Umbilical cord (tissue), 2 donors: ENCODE results near the gene UNC93A. TPM values are rescaled to one million over a fixed set of nuclear protein-coding genes. Genes with fewer than 3 reads are reported as not detected.
"Not testable (repeated sequence)": the region's sequence is repeated elsewhere in the genome, so short reads cannot be mapped to it uniquely, and the experiment has no call there.

Experiments
- DNase-seq: peaks from one replicate; pipeline ENCODE4 v3.0.0-alpha.2; 2015; ENCODE audit warnings: low spot score
- total RNA-seq: library from RNA; depleted of rRNA; stranded (reverse); fragments of >200 nt; gene quantifications from one replicate; pipeline ENCODE4 v1.2.3, GENCODE V29; 2014; ENCODE audit warnings: low replicate concordance; ENCODE audit not compliant: insufficient read depth

The UNC93A gene
- total RNA-seq, 1 donor from 2014 or later = 0.72 TPM

DNA sequence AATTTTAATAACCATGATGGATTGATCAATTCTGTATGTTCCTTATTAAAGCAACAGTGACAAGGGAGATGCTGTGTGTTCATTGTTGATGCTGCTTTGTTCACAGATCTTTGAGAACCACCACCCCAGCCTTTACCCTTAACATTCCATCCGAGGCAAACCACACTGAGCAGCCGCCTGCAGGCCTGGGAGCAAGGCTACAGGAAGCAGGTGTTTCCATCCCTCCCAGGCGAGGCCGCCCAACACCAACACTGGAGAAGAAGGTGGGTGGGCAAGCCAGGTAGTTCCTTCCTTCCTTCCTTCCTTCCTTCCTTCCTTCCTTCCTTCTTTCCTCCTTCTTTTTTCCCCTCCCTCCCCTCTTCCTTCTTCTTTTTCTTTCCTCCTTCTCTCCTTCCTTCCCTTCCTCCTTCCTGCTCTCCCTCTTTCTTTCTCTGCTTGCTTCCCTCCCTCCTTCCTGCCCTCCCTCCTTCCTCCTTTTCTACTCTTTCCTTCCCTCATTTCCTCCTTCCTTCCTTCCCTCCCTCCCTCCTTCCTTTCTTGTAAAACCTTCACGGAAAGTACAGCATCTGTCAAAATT lies 47.5 kb downstream of the UNC93A start:
- DNase-seq = no peak

DNA sequence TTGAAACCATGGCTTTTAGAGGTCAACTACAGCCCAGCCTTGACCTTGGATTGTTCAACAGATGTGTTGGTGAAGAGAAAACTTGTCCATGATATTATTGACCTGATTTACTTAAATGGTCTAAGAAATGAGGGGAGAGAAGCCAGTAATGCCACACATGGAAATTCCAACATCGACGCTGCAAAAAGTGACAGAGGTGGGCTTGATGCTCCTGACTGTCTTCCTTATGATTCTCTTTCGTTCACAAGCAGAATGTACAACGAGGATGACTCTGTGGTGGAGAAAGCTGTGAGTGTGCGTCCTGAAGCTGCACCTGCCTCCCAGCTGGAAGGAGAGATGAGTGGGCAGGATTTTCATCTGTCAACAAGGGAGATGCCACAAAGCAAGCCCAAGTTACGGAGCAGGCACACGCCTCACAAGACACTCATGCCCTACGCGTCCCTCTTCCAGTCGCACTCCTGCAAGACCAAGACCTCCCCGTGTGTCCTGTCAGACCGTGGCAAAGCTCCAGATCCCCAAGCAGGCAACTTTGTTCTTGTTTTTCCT lies 50.0 kb downstream of the UNC93A start:
- no peak for DNase-seq

DNA sequence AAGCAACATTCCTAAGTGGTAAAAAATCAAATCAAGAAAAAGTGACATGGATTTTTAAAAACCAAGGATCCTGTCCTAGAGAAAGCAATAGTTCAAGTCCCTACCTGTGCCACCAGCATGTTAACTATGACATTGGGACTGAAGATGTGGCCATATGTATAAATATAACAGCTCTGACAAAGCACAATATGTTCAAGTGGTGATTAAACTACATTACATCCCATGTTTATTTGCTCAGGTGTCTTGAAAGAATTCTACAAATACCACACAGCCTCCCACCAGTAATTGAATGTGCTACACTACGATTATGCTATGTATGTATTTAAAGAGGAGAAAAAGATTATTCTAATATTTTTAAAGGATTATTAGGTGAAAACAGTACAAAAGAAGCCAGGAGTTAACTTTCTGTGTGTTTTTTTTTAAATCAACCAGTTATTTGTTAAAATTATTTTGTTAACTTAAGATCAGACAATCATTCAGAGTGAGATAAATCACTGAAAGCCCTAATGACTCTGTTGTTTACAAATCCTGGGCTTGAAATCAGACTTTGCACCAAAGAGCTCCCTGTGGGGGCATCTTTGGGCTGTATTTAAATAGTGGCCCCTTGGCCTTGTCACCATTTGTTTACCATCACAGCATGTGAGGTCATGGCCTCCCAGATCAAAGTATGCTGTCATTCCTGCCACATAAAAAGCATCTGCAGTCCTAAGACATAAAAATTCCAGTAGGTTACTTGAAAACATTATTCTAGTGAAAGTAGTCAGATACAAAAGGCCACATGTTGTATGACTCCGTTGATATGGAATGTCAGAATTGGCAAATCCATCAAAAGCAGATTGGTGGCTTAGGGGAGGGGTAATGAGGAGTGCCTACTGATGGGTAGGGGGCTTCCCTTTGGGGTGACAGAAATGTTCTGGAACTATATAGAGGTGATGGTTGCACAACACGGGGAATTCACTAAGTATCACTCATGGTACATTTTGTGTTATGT lies 50.8 kb downstream of the UNC93A start:
- no peak for DNase-seq

DNA sequence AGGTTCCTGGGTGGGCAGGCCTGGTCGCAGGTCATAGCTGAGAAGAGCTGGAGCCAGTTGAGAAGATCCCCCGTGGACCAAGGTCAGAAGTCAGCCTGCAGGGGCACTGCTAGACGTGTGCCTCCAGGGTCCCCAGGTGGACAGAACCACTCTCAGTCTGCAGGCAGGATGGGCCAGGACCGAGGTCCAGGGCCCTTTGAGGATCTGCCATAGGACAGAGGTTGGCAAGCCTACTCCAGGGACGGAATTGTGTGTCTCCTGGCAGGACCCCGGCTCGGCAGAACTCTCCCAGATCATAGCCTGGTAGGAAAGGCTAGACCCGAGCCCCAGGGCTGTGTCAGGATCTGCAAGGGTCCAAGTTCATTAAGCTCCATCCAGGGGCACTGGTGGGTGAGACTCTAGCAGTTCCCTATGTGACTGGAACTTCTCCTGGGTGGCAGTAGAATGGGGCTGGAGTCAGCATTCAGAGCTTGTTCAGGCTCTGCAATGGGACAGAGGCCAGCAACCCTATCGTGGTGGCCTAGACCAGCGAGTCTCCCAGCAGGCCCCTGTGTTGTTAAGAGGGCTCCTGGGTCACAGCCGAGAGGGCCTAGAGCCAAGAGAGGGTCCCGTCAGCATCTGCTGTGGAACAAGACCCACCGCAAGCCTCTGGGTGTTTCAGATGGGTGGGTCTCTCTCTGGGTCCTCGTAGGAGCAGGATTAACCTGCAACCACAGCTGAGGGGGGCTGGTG lies 51.9 kb downstream of the UNC93A start:
- no peak for DNase-seq

DNA sequence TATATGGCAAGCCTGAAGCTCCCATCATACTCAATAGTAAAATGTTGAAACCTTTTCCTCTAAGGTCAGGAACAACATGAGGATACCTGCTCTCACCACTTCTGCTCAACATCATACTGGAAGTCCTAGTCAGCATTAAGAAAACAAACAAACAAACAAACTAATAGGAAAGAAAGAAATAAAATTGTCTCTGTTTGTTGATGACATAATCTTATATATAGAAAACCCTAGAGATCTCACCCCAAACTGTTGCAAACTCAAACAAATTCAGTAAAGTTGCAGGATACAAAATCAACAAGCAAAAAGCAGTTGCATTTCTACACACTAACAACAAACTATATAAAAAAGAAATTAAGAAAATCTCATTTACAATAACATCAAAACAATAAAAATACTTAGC lies 54.2 kb downstream of the UNC93A start:
- DNase-seq = no peak

DNA sequence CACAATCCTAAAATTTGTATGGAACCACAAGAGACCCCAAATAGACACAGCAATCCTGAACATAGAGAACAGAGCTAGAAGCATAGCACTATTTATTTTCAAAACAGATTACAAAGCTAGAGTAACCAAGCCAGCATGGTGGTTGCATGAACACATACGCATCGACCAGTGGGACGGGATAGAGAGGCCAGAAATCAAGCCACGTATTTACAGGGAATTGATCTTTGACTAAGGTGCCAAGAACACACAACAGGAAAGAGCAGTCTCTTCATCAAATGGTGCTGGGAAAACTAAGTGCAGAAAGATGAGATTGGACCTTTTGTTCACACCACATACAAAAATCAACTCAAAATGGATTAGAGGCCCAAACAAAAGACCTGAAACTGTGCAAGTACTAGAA lies 54.8 kb downstream of the UNC93A start:
- no peak for DNase-seq

DNA sequence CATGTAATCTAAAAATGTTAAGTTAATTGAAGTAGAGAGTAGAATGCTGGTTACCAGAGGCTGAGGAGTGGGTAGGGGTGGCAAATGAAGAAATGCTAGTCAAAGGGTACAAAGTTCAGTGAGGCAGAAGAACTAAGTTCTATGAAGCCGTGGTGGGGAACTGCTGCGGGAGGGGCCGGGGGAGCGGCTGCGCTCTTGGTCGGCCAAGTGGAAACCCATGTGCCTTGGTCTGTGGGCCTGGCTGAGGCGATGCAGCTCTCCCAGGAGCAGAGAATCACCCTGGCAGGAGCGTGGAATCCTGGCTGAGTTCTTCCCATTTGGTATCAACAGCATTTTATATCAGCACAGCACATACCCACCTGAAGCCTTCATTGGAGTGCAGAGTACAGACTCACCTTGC lies 56.1 kb downstream of the UNC93A start:
- no peak for DNase-seq

DNA sequence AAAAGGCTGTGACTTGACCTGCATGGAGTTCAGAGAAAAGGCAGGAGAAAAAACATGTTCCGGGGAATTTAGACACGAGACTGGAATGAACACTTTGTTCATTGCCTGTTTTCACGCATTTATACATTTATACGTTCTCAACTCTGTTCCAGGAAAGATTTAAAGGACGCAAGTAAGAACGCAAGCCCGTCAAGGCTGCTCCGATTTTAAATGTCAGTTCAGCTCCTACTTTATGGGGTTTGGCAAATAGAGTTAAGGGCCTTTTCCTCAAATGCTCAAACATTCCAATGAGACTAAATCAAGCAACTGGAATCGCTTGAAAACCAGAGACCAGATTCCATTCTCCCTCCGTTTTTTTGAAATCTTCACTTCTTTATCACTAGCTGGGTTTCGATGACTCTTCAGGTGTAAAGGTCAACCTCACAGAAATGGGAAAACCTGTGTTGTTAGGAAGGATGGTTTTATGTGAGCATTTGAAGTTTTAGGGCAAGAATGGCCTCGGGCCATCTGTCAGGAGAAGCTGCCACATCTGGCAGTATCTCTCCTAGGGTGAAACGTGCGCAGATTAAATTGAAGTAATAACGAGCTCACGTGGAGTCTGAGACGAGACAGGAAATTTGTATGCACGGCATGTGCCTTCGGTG lies 58.6 kb downstream of the UNC93A start:
- DNase-seq = peak; percentile 29

DNA sequence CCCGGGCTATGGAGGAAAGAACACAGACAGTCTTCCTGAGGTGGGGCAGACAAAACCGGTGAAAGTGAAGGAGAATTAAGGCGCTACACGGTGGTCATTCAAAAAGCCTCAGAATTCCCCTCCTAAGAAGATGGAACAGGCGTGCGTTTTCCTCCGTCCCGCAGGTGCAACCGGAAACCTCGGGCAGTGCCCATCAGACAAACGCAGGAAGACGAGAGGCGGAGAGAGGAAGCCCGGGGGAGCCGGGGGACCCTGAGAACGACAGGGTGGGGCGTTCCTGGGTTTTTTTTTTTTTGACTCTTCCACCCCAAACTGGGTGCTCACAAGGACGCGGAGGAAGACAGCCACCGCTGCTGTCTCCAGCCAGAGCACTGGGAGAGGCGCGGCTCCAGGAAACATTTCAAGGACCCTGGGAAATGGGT lies 59.2 kb downstream of the UNC93A start:
- peak; percentile 24 for DNase-seq

DNA sequence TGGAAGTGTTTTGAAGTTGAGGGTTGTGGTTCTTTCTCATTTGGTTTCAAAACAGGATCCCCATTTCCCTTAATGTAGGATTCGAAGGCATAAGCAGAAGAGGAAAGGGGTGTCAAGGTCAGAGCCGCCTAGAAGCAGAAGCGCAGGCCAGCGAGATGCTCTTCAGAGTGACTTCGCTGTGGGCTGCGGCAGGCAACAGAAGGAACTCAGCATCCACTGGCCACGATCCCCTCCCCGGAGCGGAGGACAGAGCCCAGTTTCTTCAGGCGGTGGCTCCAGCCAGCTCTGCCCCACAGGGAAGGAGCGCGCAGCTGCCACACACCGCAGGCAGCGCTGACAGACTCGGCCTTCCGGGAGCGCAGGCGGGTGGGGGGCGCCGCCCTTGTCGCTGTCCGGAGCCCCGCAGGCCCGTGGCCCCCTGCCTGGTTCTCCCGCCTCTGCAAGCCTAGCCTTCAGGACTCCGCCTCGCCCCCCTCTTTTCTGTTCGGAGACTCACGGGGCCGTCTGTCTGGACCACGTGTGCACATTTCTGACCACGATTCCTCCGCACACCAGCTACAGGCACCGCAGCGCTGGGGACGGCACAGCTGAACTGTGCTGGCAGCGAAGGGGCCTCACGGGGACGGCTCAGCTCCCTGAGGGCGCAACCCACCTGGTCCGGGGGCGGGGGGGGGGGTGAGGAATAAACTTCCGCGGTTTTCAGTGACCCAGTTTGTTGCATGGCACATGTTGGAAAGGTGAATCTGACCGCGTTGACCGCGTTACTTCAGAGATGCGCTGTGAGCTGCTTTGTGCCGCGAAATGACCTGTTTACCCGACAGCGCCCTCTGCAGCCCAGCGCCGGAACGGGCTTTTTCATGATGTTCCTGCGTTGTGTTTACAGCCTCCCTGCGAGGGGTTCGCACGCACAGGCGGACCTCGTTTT lies 59.9 kb downstream of the UNC93A start:
- peak; percentile 66 for DNase-seq

DNA sequence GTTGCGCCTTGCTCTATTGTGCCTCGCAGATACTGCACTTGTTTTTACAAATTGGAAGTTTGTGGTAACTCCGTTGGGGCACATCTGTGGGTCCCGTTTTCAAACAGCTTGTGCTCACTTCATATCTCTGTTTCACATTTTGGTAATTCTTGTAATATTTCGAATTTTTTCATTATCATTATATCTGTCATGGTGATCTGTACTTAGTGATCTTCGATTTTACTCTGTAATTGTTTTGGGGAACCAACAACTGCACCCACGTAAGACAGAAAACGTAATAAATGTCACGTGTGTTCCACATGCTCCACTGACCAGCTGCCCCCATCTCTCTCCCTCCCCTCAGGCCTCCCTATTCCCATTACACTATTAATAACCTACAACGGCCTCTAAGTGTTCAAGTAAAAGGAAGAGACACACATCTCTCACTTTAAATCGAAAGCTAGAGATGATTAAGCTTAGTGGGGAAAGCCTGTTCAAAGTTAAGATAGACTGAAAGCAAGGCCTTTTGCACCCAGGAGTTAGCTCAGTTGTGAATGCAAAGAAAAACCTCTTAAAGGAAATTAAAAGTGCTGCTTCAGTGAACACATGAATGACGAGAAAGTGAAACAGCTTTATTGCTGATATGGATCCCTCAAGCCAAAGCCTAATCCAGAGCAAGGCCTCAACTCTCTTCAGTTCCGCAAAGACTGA lies 60.7 kb downstream of the UNC93A start:
- no peak for DNase-seq

DNA sequence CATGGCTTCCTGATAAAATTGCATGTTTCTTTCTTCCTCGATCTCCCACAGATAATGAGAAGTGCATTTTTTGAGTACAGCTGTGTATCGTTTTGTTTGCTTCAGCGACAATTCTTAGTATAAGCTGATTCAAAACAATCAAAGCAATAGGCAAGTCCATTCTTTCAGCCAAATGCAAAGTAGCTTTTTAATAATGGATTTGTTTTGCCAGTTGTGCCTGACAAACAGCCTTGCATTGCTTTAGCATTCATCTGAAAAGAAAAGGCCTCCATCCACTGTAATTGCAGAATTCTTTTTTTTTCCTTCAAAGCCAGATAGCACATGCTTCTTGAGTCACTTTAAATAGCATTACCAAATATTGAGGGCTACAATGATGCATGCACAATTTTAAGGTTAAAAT lies 65.8 kb downstream of the UNC93A start:
- DNase-seq = no peak

DNA sequence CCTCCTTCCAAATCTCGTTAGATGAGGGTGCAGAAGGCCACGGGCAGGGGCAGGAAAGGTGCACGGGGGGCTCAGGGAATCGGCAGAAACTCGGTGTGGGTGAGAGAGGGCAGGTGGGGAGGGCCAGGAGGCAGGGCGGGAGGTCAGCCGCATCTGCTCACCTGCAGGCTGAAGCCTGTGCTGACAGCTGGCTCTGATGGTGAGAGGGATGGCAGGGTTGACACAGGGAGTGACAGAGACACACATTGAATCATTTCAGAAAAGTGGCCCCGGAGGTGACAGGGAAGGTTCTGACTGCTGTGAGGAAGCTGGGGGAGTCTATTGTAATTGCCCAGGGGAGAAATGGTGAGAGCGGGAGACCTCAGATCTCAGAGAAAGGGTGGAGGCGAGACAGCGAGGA lies 67.3 kb downstream of the UNC93A start:
- not testable (repeated sequence) for DNase-seq

DNA sequence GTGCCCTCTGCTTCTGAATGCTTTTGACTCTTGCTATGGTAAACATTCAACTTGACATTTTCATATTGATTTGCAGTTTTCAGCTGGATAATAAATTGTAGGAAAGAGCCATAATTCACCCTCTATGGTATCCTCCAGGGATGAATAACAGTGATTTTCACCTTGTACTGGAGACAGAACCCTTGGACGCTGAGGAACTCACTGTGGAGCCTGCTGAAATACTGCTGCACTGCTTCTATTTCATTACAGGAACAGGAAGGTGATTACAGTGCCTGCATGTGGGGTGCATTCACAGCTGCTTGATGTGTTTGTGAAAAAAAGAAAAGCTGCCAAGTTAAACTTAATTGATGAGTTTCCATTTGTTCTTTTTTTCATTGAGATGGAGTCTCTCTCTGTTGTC lies 70.1 kb downstream of the UNC93A start:
- not testable (repeated sequence) for DNase-seq

Other genes with a start within 250 kb of the UNC93A start
- gene CCR6, start 168.2 kb upstream of the UNC93A start, total RNA-seq = 1.4 TPM
- 1.7 TPM for gene GPR31, start 133.3 kb upstream of the UNC93A start, total RNA-seq
- gene TTLL2, start 33.8 kb downstream of the UNC93A start, total RNA-seq = 0.48 TPM